ENCODE measurements around the gene MBOAT2. TPM values are rescaled to one million over a fixed set of nuclear protein-coding genes. Genes with fewer than 3 reads are reported as not detected.

The MBOAT2 gene
- total RNA-seq, 4 donors from 2014 or later, result 5.7 to 12.6 (median 7.4) TPM

DNA sequence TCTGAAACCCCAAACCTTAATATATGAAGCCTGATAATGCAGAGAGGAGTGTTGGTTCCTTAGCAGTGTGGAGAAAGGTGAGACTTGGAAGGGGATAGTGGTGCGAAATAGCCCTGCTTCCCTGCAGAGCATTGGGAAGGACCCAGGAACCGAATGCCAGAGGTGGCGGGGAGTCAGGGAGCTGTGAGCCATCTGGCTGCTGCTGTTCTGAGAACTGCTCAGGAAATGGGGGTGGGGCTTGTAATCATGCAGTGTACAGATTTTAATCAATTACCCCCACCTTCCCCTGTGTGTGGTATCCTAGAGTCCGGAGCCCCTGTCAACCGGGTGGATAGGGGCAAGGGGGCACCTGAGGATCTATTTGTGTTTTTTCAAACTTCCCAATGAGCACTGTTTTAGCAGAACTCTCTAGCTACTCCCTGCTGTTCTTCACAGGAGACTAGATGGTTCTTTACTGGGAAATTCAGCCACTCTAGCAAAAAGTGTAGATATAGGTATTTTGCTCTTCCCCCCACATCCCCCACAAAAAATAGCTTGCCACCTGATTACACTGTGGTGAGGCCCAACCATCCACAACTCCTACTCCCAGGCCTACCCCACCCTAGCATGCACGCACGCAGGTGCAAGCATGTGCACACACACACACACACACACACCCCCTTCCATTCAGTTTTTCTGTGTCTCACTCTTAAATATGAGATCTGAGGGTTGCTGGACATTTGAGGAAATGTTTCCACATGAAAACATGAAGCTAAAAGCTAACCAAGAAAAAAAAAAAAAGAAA is 30.1 kb upstream of the MBOAT2 start:
- ATAC-seq (ENCODE audit: low FRiP score) (no peak), DNase-seq (ENCODE audit: low spot score) (no peak)
- TF ChIP-seq, protein P1, sequence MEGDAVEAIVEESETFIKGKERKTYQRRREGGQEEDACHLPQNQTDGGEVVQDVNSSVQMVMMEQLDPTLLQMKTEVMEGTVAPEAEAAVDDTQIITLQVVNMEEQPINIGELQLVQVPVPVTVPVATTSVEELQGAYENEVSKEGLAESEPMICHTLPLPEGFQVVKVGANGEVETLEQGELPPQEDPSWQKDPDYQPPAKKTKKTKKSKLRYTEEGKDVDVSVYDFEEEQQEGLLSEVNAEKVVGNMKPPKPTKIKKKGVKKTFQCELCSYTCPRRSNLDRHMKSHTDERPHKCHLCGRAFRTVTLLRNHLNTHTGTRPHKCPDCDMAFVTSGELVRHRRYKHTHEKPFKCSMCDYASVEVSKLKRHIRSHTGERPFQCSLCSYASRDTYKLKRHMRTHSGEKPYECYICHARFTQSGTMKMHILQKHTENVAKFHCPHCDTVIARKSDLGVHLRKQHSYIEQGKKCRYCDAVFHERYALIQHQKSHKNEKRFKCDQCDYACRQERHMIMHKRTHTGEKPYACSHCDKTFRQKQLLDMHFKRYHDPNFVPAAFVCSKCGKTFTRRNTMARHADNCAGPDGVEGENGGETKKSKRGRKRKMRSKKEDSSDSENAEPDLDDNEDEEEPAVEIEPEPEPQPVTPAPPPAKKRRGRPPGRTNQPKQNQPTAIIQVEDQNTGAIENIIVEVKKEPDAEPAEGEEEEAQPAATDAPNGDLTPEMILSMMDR (IDR thresholded peaks at IDR 0.05), result no peak

DNA sequence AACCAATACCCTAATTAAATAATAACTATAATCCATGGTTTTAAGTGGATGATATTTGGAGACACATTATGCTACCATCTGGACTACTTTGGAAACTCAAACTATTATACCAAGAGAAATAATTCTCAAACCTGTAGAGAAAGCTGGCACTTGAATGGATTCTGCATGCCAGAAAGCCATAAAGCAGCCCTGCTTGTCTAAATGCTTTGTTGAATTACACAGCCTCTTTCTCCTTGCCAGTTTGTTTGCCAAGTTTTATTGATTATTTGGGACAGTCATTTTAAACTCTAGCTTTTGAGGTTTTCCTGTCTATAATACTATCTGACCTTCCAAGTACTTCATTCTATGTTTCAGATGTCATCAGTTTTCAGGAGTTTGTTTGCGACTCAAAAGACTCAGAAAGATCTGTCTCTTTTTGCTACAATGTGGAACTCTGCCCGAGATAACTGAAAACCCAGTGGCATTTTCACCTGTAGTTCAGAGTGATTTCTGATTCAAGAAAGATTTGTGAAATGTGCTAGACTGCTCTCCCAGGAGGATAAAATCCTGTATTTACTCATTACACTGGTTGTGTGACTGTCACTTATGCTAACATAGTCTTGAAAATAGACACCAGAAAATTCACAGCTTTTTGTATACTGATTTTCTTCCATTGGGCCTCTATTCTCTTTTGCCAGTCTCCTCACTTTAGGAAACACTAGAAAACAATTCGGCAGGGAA is 29.2 kb upstream of the MBOAT2 start:
- TF ChIP-seq, protein P1 (IDR thresholded peaks at IDR 0.05), result no peak
- no peak for ATAC-seq (ENCODE audit: low FRiP score)
- DNase-seq (ENCODE audit: low spot score), result no peak

DNA sequence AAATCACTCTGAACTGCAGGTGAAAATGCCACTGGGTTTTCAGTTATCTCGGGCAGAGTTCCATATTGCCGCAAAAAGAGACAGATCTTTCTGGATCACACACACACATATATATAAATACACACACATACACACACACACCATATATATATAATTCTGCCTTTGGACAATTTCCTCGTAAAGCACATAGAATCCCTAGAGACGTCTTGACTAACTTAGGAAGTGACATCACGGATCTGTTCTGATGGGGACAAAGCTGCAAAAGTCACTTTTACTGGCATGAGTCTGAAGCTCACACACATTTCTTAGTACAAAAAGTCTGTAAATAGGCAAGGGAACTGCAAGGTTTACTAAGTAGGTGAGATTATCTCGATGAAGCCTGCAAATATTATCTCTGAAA is 28.6 kb upstream of the MBOAT2 start:
- TF ChIP-seq, protein P1 (IDR thresholded peaks at IDR 0.05), result no peak
- ATAC-seq (ENCODE audit: low FRiP score), result no peak
- no peak for DNase-seq (ENCODE audit: low spot score)

DNA sequence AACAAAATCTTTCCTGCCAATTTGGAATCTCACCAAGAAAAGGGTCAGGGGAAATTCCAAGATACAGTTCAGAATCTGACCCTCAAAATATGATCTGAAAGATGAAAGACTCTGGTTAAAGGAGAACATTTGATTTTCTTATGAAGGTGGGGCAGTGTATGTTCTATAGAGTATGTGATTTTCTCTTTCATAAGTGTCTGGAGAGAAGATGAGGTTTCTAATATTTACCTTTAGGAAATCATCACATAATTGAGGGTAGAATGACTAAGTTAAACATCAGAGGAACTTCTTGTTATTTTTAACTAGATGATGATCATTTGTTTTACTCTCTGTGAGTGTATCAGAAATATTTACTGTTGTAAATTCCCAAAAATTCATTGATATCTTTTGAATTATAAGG is 27.8 kb upstream of the MBOAT2 start:
- ATAC-seq (ENCODE audit: low FRiP score) (no peak), DNase-seq (ENCODE audit: low spot score) (no peak)
- TF ChIP-seq, protein P1 (IDR thresholded peaks at IDR 0.05), result no peak

DNA sequence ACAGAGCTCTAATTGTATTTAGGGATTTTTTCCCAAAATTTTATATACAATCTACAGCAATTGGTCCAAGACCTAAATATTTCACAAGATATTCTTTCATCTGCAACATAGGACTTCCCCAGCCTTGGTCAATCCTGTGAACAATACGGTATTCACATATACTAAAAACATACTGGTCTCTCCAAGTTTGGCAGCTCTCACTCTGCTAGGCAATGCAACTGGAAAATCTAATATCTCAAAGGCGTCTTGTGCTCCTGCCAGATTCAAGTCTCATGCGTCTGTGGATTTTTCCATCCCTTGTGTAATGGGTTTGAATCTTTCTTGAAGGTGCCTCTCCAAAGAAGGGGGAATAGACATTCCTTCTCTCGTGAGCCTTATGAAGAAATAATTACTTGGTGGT is 27.4 kb upstream of the MBOAT2 start:
- TF ChIP-seq, protein P1 (IDR thresholded peaks at IDR 0.05), result no peak
- DNase-seq (ENCODE audit: low spot score), result no peak
- no peak for ATAC-seq (ENCODE audit: low FRiP score)

DNA sequence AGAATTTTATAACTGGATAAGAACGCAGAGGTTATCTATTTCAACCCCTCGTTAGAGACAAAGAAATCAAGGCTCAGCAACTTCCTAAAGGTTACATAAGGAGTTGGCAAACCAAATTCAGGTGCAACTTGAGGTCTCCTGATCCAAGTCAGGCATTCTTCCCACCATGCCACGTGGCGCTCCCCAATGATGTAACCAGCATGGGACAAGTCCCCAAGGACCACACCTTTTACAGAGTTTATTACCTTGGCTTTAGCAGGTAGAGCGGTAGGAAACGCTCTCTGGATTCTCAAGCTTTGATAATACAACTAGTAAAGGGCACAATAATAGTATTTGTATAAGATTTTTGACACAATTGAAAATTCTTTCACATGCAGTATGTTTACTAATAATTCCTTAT is 26.7 kb upstream of the MBOAT2 start:
- ATAC-seq (ENCODE audit: low FRiP score) (no peak), DNase-seq (ENCODE audit: low spot score) (no peak)
- TF ChIP-seq, protein P1 (IDR thresholded peaks at IDR 0.05), result no peak

DNA sequence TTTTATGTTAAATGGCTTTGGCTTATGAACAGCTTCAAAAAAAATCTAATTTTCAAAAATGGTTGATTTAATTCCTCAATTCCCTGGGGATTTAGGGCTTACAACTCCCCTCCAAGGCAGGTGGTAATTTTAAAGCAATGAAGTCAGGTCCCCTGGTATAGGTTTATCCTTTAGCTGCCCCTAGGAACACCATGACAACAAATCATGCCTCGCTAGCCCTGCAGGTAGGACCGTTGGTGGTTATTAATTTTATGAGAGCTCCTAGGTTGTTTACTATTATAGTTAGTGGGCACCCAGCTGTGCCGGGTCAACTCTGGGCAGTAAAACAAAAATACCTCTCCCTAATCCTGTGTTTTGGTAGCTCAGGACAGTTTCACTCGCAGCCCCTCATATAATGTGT is 26.2 kb upstream of the MBOAT2 start:
- DNase-seq (ENCODE audit: low spot score) (no peak), ATAC-seq (ENCODE audit: low FRiP score) (no peak)
- TF ChIP-seq, protein P1 (IDR thresholded peaks at IDR 0.05), result no peak
